ENCODE data around the gene CBLN3. TPM values are rescaled to one million over a fixed set of nuclear protein-coding genes. Genes with fewer than 3 reads are reported as not detected.

The CBLN3 gene
- total RNA-seq, 4 donors from 2014 or later, result 1.7 to 3.4 (median 2.3) TPM

- intact Hi-C loops (cut with DNase I), result no loop called here
- Histone ChIP-seq H3K36me3 (no peaks in the 10 kb centered on the region), H3K4me1 (peaks cover under 1 to 3% of the 10 kb centered on the region in 2 donors), H3K9me3 (no peaks in the 10 kb centered on the region), H3K27me3 (no peaks in the 10 kb centered on the region), H3K4me3 (replicated peaks in 1 of 3) (no peak overlapping the region), H3K27ac (no peak overlapping the region)
- DNase-seq, result no peak
- 92 to 93% methylated on average over 2 of the region's 2 CpGs for WGBS, 2 donors
- no peak for TF ChIP-seq CTCF (IDR thresholded peaks at IDR 0.05)
- TF ChIP-seq POLR2A (IDR thresholded peaks at IDR 0.05), result no peak
These were observed 42.5 kb downstream of the CBLN3 start for GRCh38 chr14:24387009-24387345.

- DNase-seq, result no peak
- H3K36me3 ChIP-seq, result no peaks in the 10 kb centered on the region
- H3K9me3 ChIP-seq, result no peaks in the 10 kb centered on the region
- 87 to 88% methylated on average over 4 of the region's 4 CpGs for WGBS, 2 donors
- no peaks in the 10 kb centered on the region for H3K27me3 ChIP-seq
- H3K4me3 ChIP-seq (replicated peaks in 1 of 3), result no peak overlapping the region
- no peak overlapping the region for H3K27ac ChIP-seq
- no peak for TF ChIP-seq CTCF (IDR thresholded peaks at IDR 0.05)
- TF ChIP-seq POLR2A (IDR thresholded peaks at IDR 0.05), result no peak
- H3K4me1 ChIP-seq, result peaks cover 0 to 8% of the 10 kb centered on the region in 2 donors
- intact Hi-C loops (cut with DNase I), result no loop called here
These were observed 43.9 kb downstream of the CBLN3 start for GRCh38 chr14:24385524-24385923.

- H3K4me1 ChIP-seq, result peaks cover 0 to 11% of the 10 kb centered on the region in 2 donors
- intact Hi-C loops (cut with DNase I), result no loop called here
These were observed 45.3 kb downstream of the CBLN3 start for GRCh38 chr14:24384169-24384568.

GRCh38 chr14:24382064-24382371 is 47.5 kb downstream of the CBLN3 start:
- intact Hi-C loops (cut with DNase I), result no loop called here
- WGBS, 2 donors, result 23 to 36% methylated on average over 4 of the region's 4 CpGs
- no peaks in the 10 kb centered on the region for H3K36me3 ChIP-seq
- TF ChIP-seq POLR2A (IDR thresholded peaks at IDR 0.05), result no peak
- TF ChIP-seq CTCF (IDR thresholded peaks at IDR 0.05), result no peak
- H3K27ac ChIP-seq, result peak overlapping the region in 1 of 3 donors; percentile 36
- no peak for DNase-seq
- no peak overlapping the region for H3K4me3 ChIP-seq (replicated peaks in 1 of 3)
- H3K9me3 ChIP-seq, result no peaks in the 10 kb centered on the region
- peaks cover 8 to 32% of the 10 kb centered on the region in 2 donors for H3K4me1 ChIP-seq
- H3K27me3 ChIP-seq, result no peaks in the 10 kb centered on the region

More at GRCh38 chr14:24384169-24384568, 45.3 kb downstream of the CBLN3 start:
- Histone ChIP-seq H3K27ac (no peak overlapping the region), H3K9me3 (no peaks in the 10 kb centered on the region), H3K27me3 (no peaks in the 10 kb centered on the region), H3K36me3 (no peaks in the 10 kb centered on the region), H3K4me3 (replicated peaks in 1 of 3) (no peak overlapping the region)
- 90 to 96% methylated on average over 4 of the region's 4 CpGs for WGBS, 2 donors
- DNase-seq, result no peak
- no peak for TF ChIP-seq POLR2A (IDR thresholded peaks at IDR 0.05)
- TF ChIP-seq CTCF (IDR thresholded peaks at IDR 0.05), result no peak

GRCh38 chr14:24381363-24382063 is 48.0 kb downstream of the CBLN3 start:
- Histone ChIP-seq H3K27me3 (no peaks in the 10 kb centered on the region), H3K9me3 (no peaks in the 10 kb centered on the region), H3K4me3 (replicated peaks in 1 of 3) (no peak overlapping the region), H3K27ac (peak overlapping the region in 1 of 3 donors; percentile 36), H3K4me1 (peaks cover 8 to 35% of the 10 kb centered on the region in 2 donors), H3K36me3 (no peaks in the 10 kb centered on the region)
- TF ChIP-seq CTCF (IDR thresholded peaks at IDR 0.05) (no peak), POLR2A (IDR thresholded peaks at IDR 0.05) (no peak)
- peak; percentile 50 to 51 for DNase-seq
- intact Hi-C loops (cut with DNase I), result no loop called here
- WGBS, 2 donors, result 70 to 75% methylated on average over 8 of the region's 8 CpGs
